ENCODE measurements around the gene RAB31.

The RAB31 gene

DNA sequence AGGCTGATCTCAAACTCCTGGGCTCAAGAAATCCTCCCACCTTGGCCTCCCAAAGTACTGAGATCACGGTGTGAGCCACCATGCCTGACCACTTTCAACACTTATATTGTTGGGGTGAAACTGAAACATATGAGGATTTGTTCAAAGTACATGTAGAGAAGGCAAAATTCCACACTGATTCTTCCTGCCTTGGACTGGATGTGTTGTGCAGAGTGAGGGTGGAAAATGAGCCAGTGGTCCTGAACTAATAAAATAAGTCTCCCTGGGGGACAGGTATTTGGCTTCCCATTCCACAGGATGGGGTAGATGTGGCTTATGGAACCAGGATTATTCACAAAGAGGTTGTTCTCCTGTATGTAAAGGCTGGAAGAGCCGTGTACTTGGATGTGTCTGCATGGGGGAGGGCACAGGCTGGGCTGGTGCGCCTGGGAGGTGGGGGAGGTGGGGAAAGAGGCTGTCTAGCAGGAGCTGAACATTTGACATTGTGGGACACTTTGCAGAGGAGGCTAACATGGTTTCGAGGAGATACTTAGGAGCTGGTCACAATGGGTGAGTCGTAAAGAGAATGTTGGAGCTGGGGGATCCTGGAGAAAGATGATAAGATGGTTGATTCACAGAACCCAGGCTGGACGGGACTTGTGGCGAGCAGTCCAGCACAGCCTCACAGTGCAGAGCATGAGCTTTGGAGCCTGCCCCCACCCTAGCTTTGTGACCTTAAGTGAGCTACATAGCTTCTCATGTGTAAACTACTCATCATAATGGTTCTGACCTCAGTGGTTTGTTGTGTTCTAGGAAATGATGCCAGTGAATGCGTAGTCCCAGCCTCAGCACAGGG is 177.3 kb downstream of the RAB31 start, which contains the start of gene TXNDC2 (continued):
- TF ChIP-seq, protein P1, sequence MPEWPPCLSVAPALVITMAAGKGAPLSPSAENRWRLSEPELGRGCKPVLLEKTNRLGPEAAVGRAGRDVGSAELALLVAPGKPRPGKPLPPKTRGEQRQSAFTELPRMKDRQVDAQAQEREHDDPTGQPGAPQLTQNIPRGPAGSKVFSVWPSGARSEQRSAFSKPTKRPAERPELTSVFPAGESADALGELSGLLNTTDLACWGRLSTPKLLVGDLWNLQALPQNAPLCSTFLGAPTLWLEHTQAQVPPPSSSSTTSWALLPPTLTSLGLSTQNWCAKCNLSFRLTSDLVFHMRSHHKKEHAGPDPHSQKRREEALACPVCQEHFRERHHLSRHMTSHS (tag by site-specific recombination; IDR thresholded peaks at IDR 0.05): no peak
- TF ChIP-seq BCL11A (tag by site-specific recombination; IDR thresholded peaks at IDR 0.05; ENCODE audit: low read depth): no peak

DNA sequence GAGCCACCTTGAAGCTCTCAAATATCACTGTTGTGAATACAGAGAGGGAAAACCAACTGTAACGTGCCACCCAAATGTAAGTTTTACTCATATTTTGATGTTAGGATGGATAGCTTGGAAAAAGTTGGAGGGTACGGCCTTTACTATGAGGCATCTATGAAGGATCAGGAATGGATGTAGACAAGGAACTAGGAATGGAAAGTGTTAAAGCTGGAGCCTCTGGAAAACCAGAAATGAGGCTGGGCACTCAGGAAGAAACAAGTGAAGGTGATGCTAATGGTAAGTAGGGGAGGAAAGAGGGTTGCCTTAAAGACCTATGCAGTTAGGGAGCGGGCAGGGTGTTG is 177.9 kb downstream of the RAB31 start:
- H3K4me1 ChIP-seq (ENCODE audit: control insufficient read depth, insufficient read depth, low read length): no peaks in the 10 kb centered on the region
- TF ChIP-seq ZNF239 (tag by site-specific recombination; IDR thresholded peaks at IDR 0.05) (no peak), ZNF223 (tag by site-specific recombination; IDR thresholded peaks at IDR 0.05) (no peak), ZNF404 (tag by site-specific recombination; IDR thresholded peaks at IDR 0.05) (no peak), ZNF530 (tag by site-specific recombination; IDR thresholded peaks at IDR 0.05; ENCODE audit: low read depth) (no peak), ZNF600 (tag by site-specific recombination; IDR thresholded peaks at IDR 0.05) (no peak), ZFP41 (tag by site-specific recombination; IDR thresholded peaks at IDR 0.05; ENCODE audit: borderline replicate concordance) (no peak), REPIN1 (tag by site-specific recombination; IDR thresholded peaks at IDR 0.05; ENCODE audit: low read depth) (no peak), ZNF561 (tag by site-specific recombination; IDR thresholded peaks at IDR 0.05; ENCODE audit: borderline replicate concordance) (no peak), ZNF324 (tag by site-specific recombination; IDR thresholded peaks at IDR 0.05) (no peak), SP2 (tag by site-specific recombination; IDR thresholded peaks at IDR 0.05) (no peak), KLF1 (tag by site-specific recombination; IDR thresholded peaks at IDR 0.05) (no peak), ZNF140 (tag by site-specific recombination; IDR thresholded peaks at IDR 0.05) (no peak), ZNF785 (tag by site-specific recombination; IDR thresholded peaks at IDR 0.05) (no peak), ZNF830 (tag by site-specific recombination; IDR thresholded peaks at IDR 0.05; ENCODE audit: low read depth) (no peak), ZNF292 (tag by site-specific recombination; IDR thresholded peaks at IDR 0.05; ENCODE audit: borderline replicate concordance, low read depth) (no peak), ZBTB1 (tag by site-specific recombination; IDR thresholded peaks at IDR 0.05) (no peak)
- TF ChIP-seq, protein P2, sequence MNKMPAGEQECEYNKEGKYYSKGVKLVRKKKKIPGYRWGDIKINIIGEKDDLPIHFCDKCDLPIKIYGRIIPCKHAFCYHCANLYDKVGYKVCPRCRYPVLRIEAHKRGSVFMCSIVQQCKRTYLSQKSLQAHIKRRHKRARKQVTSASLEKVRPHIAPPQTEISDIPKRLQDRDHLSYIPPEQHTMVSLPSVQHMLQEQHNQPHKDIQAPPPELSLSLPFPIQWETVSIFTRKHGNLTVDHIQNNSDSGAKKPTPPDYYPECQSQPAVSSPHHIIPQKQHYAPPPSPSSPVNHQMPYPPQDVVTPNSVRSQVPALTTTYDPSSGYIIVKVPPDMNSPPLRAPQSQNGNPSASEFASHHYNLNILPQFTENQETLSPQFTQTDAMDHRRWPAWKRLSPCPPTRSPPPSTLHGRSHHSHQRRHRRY (tag by site-specific recombination; IDR thresholded peaks at IDR 0.05): no peak
- TF ChIP-seq, protein P3, sequence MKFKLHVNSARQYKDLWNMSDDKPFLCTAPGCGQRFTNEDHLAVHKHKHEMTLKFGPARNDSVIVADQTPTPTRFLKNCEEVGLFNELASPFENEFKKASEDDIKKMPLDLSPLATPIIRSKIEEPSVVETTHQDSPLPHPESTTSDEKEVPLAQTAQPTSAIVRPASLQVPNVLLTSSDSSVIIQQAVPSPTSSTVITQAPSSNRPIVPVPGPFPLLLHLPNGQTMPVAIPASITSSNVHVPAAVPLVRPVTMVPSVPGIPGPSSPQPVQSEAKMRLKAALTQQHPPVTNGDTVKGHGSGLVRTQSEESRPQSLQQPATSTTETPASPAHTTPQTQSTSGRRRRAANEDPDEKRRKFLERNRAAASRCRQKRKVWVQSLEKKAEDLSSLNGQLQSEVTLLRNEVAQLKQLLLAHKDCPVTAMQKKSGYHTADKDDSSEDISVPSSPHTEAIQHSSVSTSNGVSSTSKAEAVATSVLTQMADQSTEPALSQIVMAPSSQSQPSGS (tag by site-specific recombination; IDR thresholded peaks at IDR 0.05; ENCODE audit: low read depth): no peak
- TF ChIP-seq, protein P4, sequence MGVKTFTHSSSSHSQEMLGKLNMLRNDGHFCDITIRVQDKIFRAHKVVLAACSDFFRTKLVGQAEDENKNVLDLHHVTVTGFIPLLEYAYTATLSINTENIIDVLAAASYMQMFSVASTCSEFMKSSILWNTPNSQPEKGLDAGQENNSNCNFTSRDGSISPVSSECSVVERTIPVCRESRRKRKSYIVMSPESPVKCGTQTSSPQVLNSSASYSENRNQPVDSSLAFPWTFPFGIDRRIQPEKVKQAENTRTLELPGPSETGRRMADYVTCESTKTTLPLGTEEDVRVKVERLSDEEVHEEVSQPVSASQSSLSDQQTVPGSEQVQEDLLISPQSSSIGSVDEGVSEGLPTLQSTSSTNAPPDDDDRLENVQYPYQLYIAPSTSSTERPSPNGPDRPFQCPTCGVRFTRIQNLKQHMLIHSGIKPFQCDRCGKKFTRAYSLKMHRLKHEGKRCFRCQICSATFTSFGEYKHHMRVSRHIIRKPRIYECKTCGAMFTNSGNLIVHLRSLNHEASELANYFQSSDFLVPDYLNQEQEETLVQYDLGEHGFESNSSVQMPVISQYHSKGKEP (tag by site-specific recombination; IDR thresholded peaks at IDR 0.05): no peak
- TF ChIP-seq, protein P5, sequence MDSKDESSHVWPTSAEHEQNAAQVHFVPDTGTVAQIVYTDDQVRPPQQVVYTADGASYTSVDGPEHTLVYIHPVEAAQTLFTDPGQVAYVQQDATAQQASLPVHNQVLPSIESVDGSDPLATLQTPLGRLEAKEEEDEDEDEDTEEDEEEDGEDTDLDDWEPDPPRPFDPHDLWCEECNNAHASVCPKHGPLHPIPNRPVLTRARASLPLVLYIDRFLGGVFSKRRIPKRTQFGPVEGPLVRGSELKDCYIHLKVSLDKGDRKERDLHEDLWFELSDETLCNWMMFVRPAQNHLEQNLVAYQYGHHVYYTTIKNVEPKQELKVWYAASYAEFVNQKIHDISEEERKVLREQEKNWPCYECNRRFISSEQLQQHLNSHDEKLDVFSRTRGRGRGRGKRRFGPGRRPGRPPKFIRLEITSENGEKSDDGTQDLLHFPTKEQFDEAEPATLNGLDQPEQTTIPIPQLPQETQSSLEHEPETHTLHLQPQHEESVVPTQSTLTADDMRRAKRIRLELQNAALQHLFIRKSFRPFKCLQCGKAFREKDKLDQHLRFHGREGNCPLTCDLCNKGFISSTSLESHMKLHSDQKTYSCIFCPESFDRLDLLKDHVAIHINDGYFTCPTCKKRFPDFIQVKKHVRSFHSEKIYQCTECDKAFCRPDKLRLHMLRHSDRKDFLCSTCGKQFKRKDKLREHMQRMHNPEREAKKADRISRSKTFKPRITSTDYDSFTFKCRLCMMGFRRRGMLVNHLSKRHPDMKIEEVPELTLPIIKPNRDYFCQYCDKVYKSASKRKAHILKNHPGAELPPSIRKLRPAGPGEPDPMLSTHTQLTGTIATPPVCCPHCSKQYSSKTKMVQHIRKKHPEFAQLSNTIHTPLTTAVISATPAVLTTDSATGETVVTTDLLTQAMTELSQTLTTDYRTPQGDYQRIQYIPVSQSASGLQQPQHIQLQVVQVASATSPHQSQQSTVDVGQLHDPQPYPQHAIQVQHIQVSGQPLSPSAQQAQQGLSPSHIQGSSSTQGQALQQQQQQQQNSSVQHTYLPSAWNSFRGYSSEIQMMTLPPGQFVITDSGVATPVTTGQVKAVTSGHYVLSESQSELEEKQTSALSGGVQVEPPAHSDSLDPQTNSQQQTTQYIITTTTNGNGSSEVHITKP (tag by site-specific recombination; IDR thresholded peaks at IDR 0.05): no peak
- H3K27ac ChIP-seq (ENCODE audit: extremely low read depth, low read depth, low read length): no peak overlapping the region
- no peaks in the 10 kb centered on the region for H3K36me3 ChIP-seq (ENCODE audit: control insufficient read depth in 2 of 2, insufficient read depth in 1 of 2, low read length in 2 of 2)
- CTCF ChIA-PET: no interaction called here
- H3K4me3 ChIP-seq (ENCODE audit: low read depth, low read length): no peak overlapping the region
- POLR2A ChIA-PET: no interaction called here
- H3K9me3 ChIP-seq (ENCODE audit: control insufficient read depth, insufficient read depth, low read depth, low read length): no peaks in the 10 kb centered on the region
